Activated CD8-positive, alpha-beta T cell treated with anti-CD3 and anti-CD28 coated beads for 36 hours (primary cell): ENCODE measurements around the gene RASD1. TPM values are rescaled to one million over a fixed set of nuclear protein-coding genes. Genes with fewer than 3 reads are reported as not detected.
"Not testable (repeated sequence)": the region's sequence is repeated elsewhere in the genome, so short reads cannot be mapped to it uniquely, and the experiment has no call there.

Experiments
- ATAC-seq: fragments of 200-7000 bp; cut with Tn5 transposase; one replicate; pipeline ENCODE4 v1.10.0; 2021; ENCODE audit warnings: mild to moderate bottlenecking, moderate library complexity
- CTCF ChIA-PET: fragments of 350-600 bp; sonication (Branson Sonifier 250); formaldehyde crosslinking; loops from one replicate; lab custom pipeline; 2021; ENCODE audit warnings: antibody characterized with exemption; lab: Charles Lee
- POLR2A ChIA-PET: fragments of 350-600 bp; sonication (Branson Sonifier 250); formaldehyde crosslinking; loops from one replicate; lab custom pipeline; 2021; ENCODE audit warnings: antibody characterized with exemption; lab: Charles Lee
- DNase-seq: peaks from one replicate; pipeline ENCODE4 v3.0.0-alpha.2; 2020
- H3K27ac Mint-ChIP-seq: one replicate; pipeline ENCODE4 v1.8.0; 2021; ENCODE audit warnings: mild to moderate bottlenecking, mixed read lengths
- H3K27me3 Mint-ChIP-seq: one replicate; pipeline ENCODE4 v1.8.0; 2021; ENCODE audit warnings: mixed read lengths
- H3K36me3 Mint-ChIP-seq: one replicate; pipeline ENCODE4 v1.8.0; 2021; ENCODE audit warnings: low read depth, mixed read lengths
- H3K4me1 Mint-ChIP-seq: one replicate; pipeline ENCODE4 v1.8.0; 2021; ENCODE audit warnings: low read depth, mixed read lengths
- H3K4me3 Mint-ChIP-seq: one replicate; pipeline ENCODE4 v1.8.0; 2021; ENCODE audit warnings: mild to moderate bottlenecking, moderate library complexity, mixed read lengths
- H3K9me3 Mint-ChIP-seq: one replicate; pipeline ENCODE4 v1.8.0; 2021; ENCODE audit warnings: mixed read lengths
- intact Hi-C: fragments of 100-400 bp; cut with micrococcal nuclease; formaldehyde crosslinking; loops from one replicate; pipeline ENCODE4 v1.10.0; 2022
- total RNA-seq, 2 experiments: library from RNA; stranded (reverse); gene quantifications; one replicate each; pipeline ENCODE4 v1.2.3, GENCODE V29; 2021
- TF ChIP-seq, protein P1 (sequence below): fragments of 200-600 bp; IDR thresholded peaks from one replicate; pipeline ENCODE4 v1.8.0; 2022; ENCODE audit warnings: antibody characterized with exemption, mild to moderate bottlenecking

RASD1 gene
- total RNA-seq, 2 experiments from 2014 or later, result 0.54 to 0.74 TPM

DNA sequence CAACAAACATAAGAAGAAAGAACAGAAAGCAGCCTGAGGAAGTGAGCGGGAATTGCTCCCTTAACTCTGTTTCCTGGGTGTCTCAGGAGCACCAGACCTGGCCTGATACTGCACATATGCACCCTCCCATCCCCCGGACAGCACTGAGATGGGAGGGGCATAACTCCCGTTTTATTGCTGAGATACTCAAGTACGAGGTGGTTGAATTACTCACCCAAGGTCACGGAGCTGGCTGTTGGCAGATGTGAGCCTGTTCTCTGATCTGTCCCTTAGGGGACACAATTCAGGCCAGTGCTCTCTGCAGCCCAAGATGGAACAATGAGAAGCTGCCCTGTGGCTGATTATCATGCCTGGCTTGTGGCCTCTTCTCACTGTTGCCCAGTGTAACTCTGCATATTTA is 28.5 kb downstream of the RASD1 start:
- H3K27ac Mint-ChIP-seq, result no peak overlapping the region
- H3K9me3 Mint-ChIP-seq, result no peaks in the 10 kb centered on the region
- intact Hi-C loops, result no loop called here
- CTCF ChIA-PET, result interaction anchor here (1.4 to 1.5 kb wide), 3 partner anchors 13 to 111 kb away, joined by 4 to 6 read pairs (median 5); no protein-coding TSS in a partner anchor
- peaks cover 6% of the 10 kb centered on the region for H3K4me1 Mint-ChIP-seq
- no peak overlapping the region for H3K4me3 Mint-ChIP-seq
- no peak for ATAC-seq
- H3K27me3 Mint-ChIP-seq, result peaks cover 4% of the 10 kb centered on the region
- H3K36me3 Mint-ChIP-seq, result no peaks in the 10 kb centered on the region
- POLR2A ChIA-PET, result interaction anchor here (0.6 kb wide), 1 partner anchor 53 kb away, joined by 3 read pairs; no protein-coding TSS in a partner anchor
- no peak for DNase-seq
- TF ChIP-seq, protein P1, sequence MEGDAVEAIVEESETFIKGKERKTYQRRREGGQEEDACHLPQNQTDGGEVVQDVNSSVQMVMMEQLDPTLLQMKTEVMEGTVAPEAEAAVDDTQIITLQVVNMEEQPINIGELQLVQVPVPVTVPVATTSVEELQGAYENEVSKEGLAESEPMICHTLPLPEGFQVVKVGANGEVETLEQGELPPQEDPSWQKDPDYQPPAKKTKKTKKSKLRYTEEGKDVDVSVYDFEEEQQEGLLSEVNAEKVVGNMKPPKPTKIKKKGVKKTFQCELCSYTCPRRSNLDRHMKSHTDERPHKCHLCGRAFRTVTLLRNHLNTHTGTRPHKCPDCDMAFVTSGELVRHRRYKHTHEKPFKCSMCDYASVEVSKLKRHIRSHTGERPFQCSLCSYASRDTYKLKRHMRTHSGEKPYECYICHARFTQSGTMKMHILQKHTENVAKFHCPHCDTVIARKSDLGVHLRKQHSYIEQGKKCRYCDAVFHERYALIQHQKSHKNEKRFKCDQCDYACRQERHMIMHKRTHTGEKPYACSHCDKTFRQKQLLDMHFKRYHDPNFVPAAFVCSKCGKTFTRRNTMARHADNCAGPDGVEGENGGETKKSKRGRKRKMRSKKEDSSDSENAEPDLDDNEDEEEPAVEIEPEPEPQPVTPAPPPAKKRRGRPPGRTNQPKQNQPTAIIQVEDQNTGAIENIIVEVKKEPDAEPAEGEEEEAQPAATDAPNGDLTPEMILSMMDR, result no peak

DNA sequence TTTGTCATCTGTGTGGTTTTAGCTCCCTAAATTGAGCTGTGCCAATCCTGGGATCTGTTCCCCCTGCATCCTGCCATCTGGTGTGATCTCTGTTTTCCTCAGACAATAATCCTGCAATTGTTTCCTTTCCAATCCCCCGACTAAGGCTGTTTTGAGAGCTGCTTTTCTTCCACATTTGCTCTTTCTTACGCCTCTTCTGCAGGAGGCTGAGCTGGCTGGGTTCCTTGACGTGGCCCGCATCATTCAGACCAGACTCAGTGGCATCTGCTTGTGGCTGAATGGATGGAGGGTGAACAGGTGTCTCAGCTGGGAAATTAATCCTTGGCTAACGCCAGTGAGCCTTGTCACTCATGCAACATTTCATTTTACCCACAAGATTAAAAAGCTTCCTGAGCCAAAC is 29.2 kb downstream of the RASD1 start:
- Mint-ChIP-seq H3K4me3 (no peak overlapping the region), H3K36me3 (no peaks in the 10 kb centered on the region), H3K4me1 (peaks cover 1% of the 10 kb centered on the region), H3K27ac (no peak overlapping the region), H3K27me3 (peaks cover 4% of the 10 kb centered on the region), H3K9me3 (no peaks in the 10 kb centered on the region)
- ChIA-PET CTCF (interaction anchor here (1.0 to 2.4 kb wide), 4 partner anchors 13 to 175 kb away, joined by 3 to 5 read pairs (median 4); no protein-coding TSS in a partner anchor), POLR2A (no interaction called here)
- TF ChIP-seq, protein P1, result no peak
- intact Hi-C loops, result no loop called here
- no peak for DNase-seq
- no peak for ATAC-seq

DNA sequence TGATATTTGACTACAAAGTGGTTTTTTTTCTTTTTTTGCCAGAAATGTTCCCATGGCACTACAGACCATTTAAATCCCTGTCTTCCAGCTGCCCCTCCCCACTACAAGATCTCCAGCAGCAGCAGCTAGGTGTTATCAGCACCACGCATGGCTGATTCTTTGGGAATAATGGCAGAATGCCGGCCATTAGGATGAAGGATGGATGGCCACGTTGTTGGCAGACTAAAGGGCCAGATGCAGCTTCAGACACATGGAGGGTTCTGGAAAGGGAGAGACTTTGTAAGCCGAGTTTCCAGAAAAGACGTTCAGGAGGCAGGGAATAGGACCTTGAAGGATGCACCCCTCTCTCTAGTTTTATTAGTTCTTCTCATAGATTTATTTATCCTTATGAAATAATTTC is 29.7 kb downstream of the RASD1 start:
- H3K36me3 Mint-ChIP-seq, result no peaks in the 10 kb centered on the region
- no peaks in the 10 kb centered on the region for H3K4me1 Mint-ChIP-seq
- H3K9me3 Mint-ChIP-seq, result no peaks in the 10 kb centered on the region
- ATAC-seq (no peak), DNase-seq (no peak)
- CTCF ChIA-PET, result interaction anchor here (1.0 to 2.4 kb wide), 3 partner anchors 14 to 176 kb away, joined by 3 to 5 read pairs (median 5); no protein-coding TSS in a partner anchor
- H3K4me3 Mint-ChIP-seq, result no peak overlapping the region
- H3K27me3 Mint-ChIP-seq, result peaks cover 4% of the 10 kb centered on the region
- intact Hi-C loops, result no loop called here
- H3K27ac Mint-ChIP-seq, result no peak overlapping the region
- TF ChIP-seq, protein P1, result no peak
- POLR2A ChIA-PET, result no interaction called here

DNA sequence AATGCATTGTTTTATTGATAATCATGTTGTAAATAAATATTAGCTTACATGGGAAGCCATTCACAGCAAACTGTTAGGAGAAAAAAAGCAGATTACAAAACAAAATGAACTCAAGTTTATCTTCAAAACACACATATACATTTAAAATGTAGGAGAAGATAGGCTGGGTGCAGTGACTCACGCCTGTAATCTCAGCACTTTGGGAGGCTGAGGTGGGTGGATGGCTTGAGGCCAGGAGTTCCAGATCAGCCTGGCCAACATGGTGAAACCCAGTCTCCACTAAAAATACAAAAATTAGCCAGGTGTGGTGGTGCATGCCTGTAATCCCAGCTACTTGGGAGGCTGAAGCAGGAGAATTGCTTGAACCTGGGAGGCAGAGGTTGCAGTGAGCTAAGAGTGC is 30.3 kb downstream of the RASD1 start:
- H3K9me3 Mint-ChIP-seq, ATAC-seq, H3K4me1 Mint-ChIP-seq, POLR2A ChIA-PET, intact Hi-C loops, DNase-seq, H3K4me3 Mint-ChIP-seq, H3K27ac Mint-ChIP-seq, H3K27me3 Mint-ChIP-seq, H3K36me3 Mint-ChIP-seq: not testable (repeated sequence)
- CTCF ChIA-PET, result interaction anchor here (2.4 kb wide), 1 partner anchor 176 kb away, joined by 5 read pairs; no protein-coding TSS in a partner anchor

DNA sequence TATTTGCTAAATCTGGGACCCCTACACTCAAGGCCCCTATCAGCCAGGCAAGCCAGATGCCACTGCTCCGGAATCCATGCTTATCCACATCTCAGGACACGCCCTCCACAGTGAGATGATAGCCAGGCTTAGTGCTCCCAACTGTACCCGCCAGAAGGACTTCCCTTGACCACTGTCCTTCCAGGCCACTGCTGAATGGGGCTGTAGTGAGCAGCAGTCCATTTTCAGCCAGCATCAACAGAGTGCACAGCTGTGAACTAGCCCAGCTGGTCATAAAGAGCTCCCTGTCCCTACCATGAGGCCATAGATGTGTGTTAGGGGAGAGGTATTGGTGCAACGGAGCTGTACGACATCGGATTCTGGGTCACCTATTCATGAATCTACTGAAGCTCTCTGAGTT is 32.4 kb downstream of the RASD1 start:
- POLR2A ChIA-PET, result no interaction called here
- intact Hi-C loops, result no loop called here
- Mint-ChIP-seq H3K4me3 (no peak overlapping the region), H3K36me3 (no peaks in the 10 kb centered on the region), H3K27me3 (peaks cover 4% of the 10 kb centered on the region), H3K9me3 (peaks cover 6% of the 10 kb centered on the region), H3K4me1 (no peaks in the 10 kb centered on the region), H3K27ac (no peak overlapping the region)
- ATAC-seq, result no peak
- CTCF ChIA-PET, result interaction anchor here (0.6 to 1.3 kb wide), 4 partner anchors 23 to 197 kb away, joined by 3 to 5 read pairs (median 3); no protein-coding TSS in a partner anchor
- TF ChIP-seq, protein P1, result no peak
- DNase-seq, result no peak
